Effector memory CD8-positive, alpha-beta T cell (primary cell): ENCODE measurements around the gene ZGPAT.

Experiments used
- ATAC-seq: fragments of 150-1000 bp; cut with Tn5 transposase; replicated peaks from 2 replicates; pipeline ENCODE4 v1.10.0; 2021; ENCODE audit warnings: mild to moderate bottlenecking, moderate library complexity
- DNase-seq, 3 experiments: peaks; one replicate each; pipeline ENCODE4 v3.0.0; 2021
- H3K27ac Mint-ChIP-seq, 2 donors: one replicate each; pipeline ENCODE4 v1.8.0; 2022; ENCODE audit warnings: mild to moderate bottlenecking in 2 of 2, mixed read lengths in 2 of 2, moderate library complexity in 2 of 2
- H3K27me3 Mint-ChIP-seq, 2 donors: one replicate each; pipeline ENCODE4 v1.8.0; 2022; ENCODE audit warnings: mixed read lengths in 2 of 2
- H3K36me3 Mint-ChIP-seq: one replicate; pipeline ENCODE4 v1.8.0; 2022; ENCODE audit warnings: mild to moderate bottlenecking, moderate library complexity, mixed read lengths; ENCODE audit not compliant: insufficient read depth
- H3K4me1 Mint-ChIP-seq, 2 donors: one replicate each; pipeline ENCODE4 v1.8.0; 2022; ENCODE audit warnings: low read depth in 2 of 2, mixed read lengths in 2 of 2
- H3K4me3 Mint-ChIP-seq, 2 donors: one replicate each; pipeline ENCODE4 v1.8.0; 2022; ENCODE audit warnings: mild to moderate bottlenecking in 2 of 2, mixed read lengths in 2 of 2, moderate library complexity in 2 of 2
- H3K9me3 Mint-ChIP-seq, 2 donors: one replicate each; pipeline ENCODE4 v1.8.0; 2022; ENCODE audit warnings: mixed read lengths in 2 of 2

ZGPAT gene

GRCh38 chr20:63682384-63683139 lies 25.3 kb upstream of the ZGPAT start:
- no peak overlapping the region for H3K4me3 Mint-ChIP-seq
- no peaks in the 10 kb centered on the region for H3K9me3 Mint-ChIP-seq
- H3K4me1 Mint-ChIP-seq = peaks cover 0 to 1% of the 10 kb centered on the region in 2 donors
- H3K36me3 Mint-ChIP-seq = peaks cover 7% of the 10 kb centered on the region
- no peaks in the 10 kb centered on the region for H3K27me3 Mint-ChIP-seq
- ATAC-seq (no peak), DNase-seq (no peak)
- peak overlapping the region in 1 of 2 donors; percentile 26 for H3K27ac Mint-ChIP-seq

GRCh38 chr20:63685269-63686026 lies 22.4 kb upstream of the ZGPAT start:
- DNase-seq = no peak
- no peaks in the 10 kb centered on the region for H3K27me3 Mint-ChIP-seq
- H3K4me3 Mint-ChIP-seq = no peak overlapping the region
- no peak for ATAC-seq
- peaks cover 3% of the 10 kb centered on the region for H3K36me3 Mint-ChIP-seq
- H3K27ac Mint-ChIP-seq = peak overlapping the region in 1 of 2 donors; percentile 28
- no peaks in the 10 kb centered on the region for H3K9me3 Mint-ChIP-seq
- H3K4me1 Mint-ChIP-seq = peaks cover 0 to 1% of the 10 kb centered on the region in 2 donors

DNA sequence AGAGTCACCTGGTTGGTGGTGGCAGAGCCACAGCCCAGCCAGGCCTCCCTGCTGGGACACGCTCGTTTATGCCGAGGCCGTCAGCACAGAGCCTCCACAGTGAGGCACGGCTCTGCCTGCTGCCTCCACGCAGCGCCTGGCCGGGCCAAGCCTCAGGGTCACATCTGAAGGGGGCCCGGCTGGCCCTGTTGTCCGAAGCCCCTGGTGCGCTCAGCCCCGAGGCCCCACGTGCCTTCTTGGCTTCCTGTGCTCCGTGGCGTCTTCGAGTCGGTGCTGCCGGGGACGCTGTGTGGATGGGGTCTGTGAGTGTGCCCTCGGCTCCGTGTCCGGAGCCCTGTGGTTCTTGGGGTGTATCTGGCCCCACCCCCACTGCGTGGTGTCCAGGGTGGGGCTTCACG lies 21.7 kb upstream of the ZGPAT start:
- H3K4me3 Mint-ChIP-seq = no peak overlapping the region
- no peaks in the 10 kb centered on the region for H3K27me3 Mint-ChIP-seq
- H3K27ac Mint-ChIP-seq = no peak overlapping the region
- H3K9me3 Mint-ChIP-seq = no peaks in the 10 kb centered on the region
- DNase-seq (no peak), ATAC-seq (no peak)
- H3K4me1 Mint-ChIP-seq = peaks cover 0 to 1% of the 10 kb centered on the region in 2 donors
- peaks cover 3% of the 10 kb centered on the region for H3K36me3 Mint-ChIP-seq

GRCh38 chr20:63686492-63687321 lies 21.1 kb upstream of the ZGPAT start:
- Mint-ChIP-seq H3K9me3 (no peaks in the 10 kb centered on the region), H3K27me3 (no peaks in the 10 kb centered on the region), H3K36me3 (peaks cover 5% of the 10 kb centered on the region), H3K27ac (no peak overlapping the region), H3K4me1 (peaks cover 0 to 5% of the 10 kb centered on the region in 2 donors), H3K4me3 (no peak overlapping the region)
- peak; percentile 51 for ATAC-seq
- no peak for DNase-seq

DNA sequence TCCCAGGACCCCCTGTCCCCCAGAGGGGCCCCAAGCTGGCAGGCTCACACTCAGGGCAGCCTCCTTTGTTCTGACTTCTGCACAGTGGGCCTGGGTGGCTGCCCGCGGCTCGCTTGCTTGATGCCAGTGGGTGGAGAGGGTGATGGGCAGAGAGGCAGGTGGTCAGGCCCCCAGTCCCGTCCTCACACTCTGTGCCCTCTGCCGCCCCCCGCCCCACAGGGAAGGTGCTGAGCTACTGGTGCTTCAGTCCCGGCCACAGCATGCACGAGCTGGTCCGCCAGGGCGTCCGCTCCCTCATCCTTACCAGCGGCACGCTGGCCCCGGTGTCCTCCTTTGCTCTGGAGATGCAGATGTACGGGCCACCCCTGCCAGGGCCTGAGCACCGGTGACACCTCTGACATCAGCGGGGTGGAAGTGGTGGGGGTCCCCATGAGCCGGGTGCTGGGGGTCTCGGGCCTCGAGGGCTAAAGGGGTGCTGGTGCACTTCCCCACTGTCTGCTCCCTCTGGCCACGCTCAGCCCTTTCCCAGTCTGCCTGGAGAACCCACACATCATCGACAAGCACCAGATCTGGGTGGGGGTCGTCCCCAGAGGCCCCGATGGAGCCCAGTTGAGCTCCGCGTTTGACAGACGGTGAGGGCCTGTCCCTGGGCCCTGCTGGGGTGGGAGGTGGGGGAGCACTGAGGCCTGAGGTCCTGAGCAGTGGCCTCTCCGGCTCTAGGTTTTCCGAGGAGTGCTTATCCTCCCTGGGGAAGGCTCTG lies 20.2 kb upstream of the ZGPAT start:
- H3K27ac Mint-ChIP-seq = no peak overlapping the region
- H3K4me1 Mint-ChIP-seq = peaks cover 0 to 5% of the 10 kb centered on the region in 2 donors
- no peak for DNase-seq
- no peaks in the 10 kb centered on the region for H3K27me3 Mint-ChIP-seq
- H3K4me3 Mint-ChIP-seq = no peak overlapping the region
- ATAC-seq = no peak
- H3K9me3 Mint-ChIP-seq = no peaks in the 10 kb centered on the region
- peaks cover 14% of the 10 kb centered on the region for H3K36me3 Mint-ChIP-seq

GRCh38 chr20:63688228-63689045 lies 19.4 kb upstream of the ZGPAT start:
- DNase-seq = no peak
- Mint-ChIP-seq H3K4me1 (peaks cover 0 to 5% of the 10 kb centered on the region in 2 donors), H3K27ac (no peak overlapping the region), H3K27me3 (no peaks in the 10 kb centered on the region), H3K4me3 (no peak overlapping the region), H3K9me3 (no peaks in the 10 kb centered on the region), H3K36me3 (peaks cover 22% of the 10 kb centered on the region)
- no peak for ATAC-seq

- Mint-ChIP-seq H3K9me3 (no peaks in the 10 kb centered on the region), H3K4me1 (peaks cover 0 to 7% of the 10 kb centered on the region in 2 donors), H3K27ac (no peak overlapping the region), H3K27me3 (no peaks in the 10 kb centered on the region), H3K4me3 (no peak overlapping the region), H3K36me3 (peaks cover 31% of the 10 kb centered on the region)
- ATAC-seq (no peak), DNase-seq (no peak)
Observed at GRCh38 chr20:63689046-63690002, 18.5 kb upstream of the ZGPAT start.

- Mint-ChIP-seq H3K9me3 (no peaks in the 10 kb centered on the region), H3K27ac (no peak overlapping the region), H3K4me3 (no peak overlapping the region), H3K4me1 (peaks cover 0 to 7% of the 10 kb centered on the region in 2 donors), H3K36me3 (peaks cover 37% of the 10 kb centered on the region), H3K27me3 (no peaks in the 10 kb centered on the region)
- ATAC-seq (no peak), DNase-seq (no peak)
Observed at GRCh38 chr20:63690003-63690897, 17.6 kb upstream of the ZGPAT start.

DNA sequence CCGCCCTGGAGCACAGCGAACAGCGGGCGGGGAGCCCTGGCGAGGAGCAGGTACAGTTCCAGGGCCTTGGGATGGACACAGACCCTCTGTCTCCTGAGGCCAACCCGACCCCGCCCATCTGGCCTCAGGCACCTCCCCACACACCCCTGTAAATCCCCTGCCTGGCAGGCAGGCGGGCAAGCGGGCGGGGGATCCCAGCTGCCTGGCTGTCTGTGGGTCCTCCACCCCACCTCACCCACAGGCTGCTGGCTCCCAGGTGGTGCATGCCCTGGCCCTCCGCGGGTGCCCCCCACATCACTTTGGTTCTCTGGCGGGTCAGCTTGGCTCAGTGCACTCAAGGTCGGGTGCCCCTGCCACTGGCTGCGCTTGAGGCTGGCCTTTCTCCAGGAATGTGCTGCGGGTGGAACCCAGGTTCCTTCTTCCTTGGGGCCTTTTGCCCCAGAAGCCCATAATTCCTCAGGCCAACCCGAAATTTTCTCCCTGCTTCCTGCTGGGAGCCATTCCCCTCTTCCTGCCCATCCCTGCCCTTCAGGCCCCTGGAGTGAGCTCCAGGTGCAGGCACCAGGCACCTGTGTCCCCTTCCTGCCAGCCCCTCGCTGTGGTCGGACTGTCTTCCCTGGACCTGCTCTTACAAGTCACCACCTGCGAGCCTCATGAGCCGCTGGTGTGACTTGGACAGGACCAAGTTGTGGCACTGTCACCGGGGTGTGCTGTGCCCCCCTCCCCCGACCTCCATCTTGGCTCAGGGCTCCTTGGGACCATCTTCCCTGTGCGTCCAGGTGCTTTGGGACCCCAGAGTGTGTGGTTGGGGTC lies 16.7 kb upstream of the ZGPAT start:
- Mint-ChIP-seq H3K27ac (peak overlapping the region; percentile 8 to 22), H3K4me3 (no peak overlapping the region), H3K9me3 (no peaks in the 10 kb centered on the region), H3K36me3 (peaks cover 37% of the 10 kb centered on the region), H3K27me3 (no peaks in the 10 kb centered on the region), H3K4me1 (peaks cover 0 to 7% of the 10 kb centered on the region in 2 donors)
- ATAC-seq (no peak), DNase-seq (no peak)

DNA sequence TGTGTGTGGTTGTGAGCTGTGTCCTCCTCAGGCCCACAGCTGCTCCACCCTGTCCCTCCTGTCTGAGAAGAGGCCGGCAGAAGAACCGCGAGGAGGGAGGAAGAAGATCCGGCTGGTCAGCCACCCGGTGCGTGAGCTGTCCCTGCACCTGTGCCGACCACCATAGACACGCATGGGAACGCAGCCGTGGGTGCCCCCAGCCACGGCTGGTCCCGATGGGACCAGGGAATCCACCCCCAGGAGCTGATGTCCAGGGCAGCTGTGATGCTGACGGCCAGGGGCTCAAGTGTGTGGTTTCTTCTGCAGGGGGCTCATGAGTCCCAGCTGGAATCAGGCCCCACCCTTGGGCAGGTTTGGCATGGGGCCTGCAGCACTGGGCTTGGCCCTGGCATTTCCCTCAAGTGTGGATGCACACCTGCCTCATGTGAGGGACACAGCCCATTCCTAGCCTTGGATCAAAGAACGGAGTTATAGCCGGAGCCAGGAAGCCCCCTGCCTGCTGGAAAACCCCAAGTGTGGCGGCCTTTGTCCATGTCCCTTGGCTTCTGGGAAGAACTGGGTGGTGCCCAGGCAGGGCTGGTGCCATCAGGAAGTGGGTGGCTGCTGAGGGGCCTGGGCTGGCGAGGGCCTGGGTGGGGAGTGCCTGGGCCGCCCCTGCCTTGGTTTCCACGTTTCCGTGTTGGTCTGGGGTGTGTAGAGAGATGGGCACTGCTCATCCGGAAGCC lies 16.0 kb upstream of the ZGPAT start:
- Mint-ChIP-seq H3K4me3 (no peak overlapping the region), H3K9me3 (no peaks in the 10 kb centered on the region), H3K27me3 (no peaks in the 10 kb centered on the region), H3K4me1 (peaks cover 0 to 6% of the 10 kb centered on the region in 2 donors), H3K36me3 (peaks cover 37% of the 10 kb centered on the region), H3K27ac (peak overlapping the region; percentile 22 to 97)
- no peak for DNase-seq
- no peak for ATAC-seq
